ENCODE results near the gene AP5Z1.
A peak's percentile ranks its signal among the peaks of the same experiment; 100 is the strongest.

Gene AP5Z1

GRCh38 chr7:4747013-4747412 is 28.4 kb upstream of the AP5Z1 start:
- DNase-seq: no peak

GRCh38 chr7:4747746-4748145 is 27.7 kb upstream of the AP5Z1 start:
- DNase-seq: no peak

- no peak for DNase-seq
Measured at GRCh38 chr7:4748231-4748681, 27.2 kb upstream of the AP5Z1 start.

GRCh38 chr7:4749363-4749762 is 26.1 kb upstream of the AP5Z1 start:
- DNase-seq: no peak

- DNase-seq: no peak
Measured at GRCh38 chr7:4749798-4750197, 25.6 kb upstream of the AP5Z1 start.

GRCh38 chr7:4751398-4751947 is 23.9 kb upstream of the AP5Z1 start:
- no peak for DNase-seq

GRCh38 chr7:4753598-4754432 is 21.6 kb upstream of the AP5Z1 start:
- peak; percentile 43 to 45 for DNase-seq

GRCh38 chr7:4754433-4755010 is 20.9 kb upstream of the AP5Z1 start:
- no peak for DNase-seq

GRCh38 chr7:4755045-4755444 is 20.4 kb upstream of the AP5Z1 start:
- DNase-seq: no peak

GRCh38 chr7:4758111-4758510 is 17.3 kb upstream of the AP5Z1 start:
- no peak for DNase-seq

GRCh38 chr7:4758791-4759190 is 16.6 kb upstream of the AP5Z1 start:
- no peak for DNase-seq

GRCh38 chr7:4759211-4759610 is 16.2 kb upstream of the AP5Z1 start:
- DNase-seq: no peak

- DNase-seq: no peak
Measured at GRCh38 chr7:4760952-4761351, 14.5 kb upstream of the AP5Z1 start.

- no peak for DNase-seq
Measured at GRCh38 chr7:4762121-4763055, 13.0 kb upstream of the AP5Z1 start.

- DNase-seq: no peak
Measured at GRCh38 chr7:4763091-4763793, 12.2 kb upstream of the AP5Z1 start.

- no peak for DNase-seq
Measured at GRCh38 chr7:4763794-4764185, 11.6 kb upstream of the AP5Z1 start.

GRCh38 chr7:4764402-4765007 is 10.9 kb upstream of the AP5Z1 start:
- no peak for DNase-seq

- DNase-seq: no peak
Measured at GRCh38 chr7:4765776-4766490, 9.5 kb upstream of the AP5Z1 start.

- DNase-seq: no peak
Measured at GRCh38 chr7:4766666-4767519, 8.5 kb upstream of the AP5Z1 start.

All from bone marrow (tissue), 2 donors.